OCI-M2 (cell line): ENCODE measurements around the gene CEP350.

Source experiments
- DNase-seq: peaks from one replicate; lab custom pipeline; 2025; ENCODE audit not compliant: unreplicated experiment; lab: John Stamatoyannopoulos, UW

The CEP350 gene

GRCh38 chr1:180057883-180058396 is 103.3 kb downstream of the CEP350 start:
- no peak for DNase-seq

GRCh38 chr1:180061019-180061418 is 106.4 kb downstream of the CEP350 start:
- DNase-seq = no peak

GRCh38 chr1:180062452-180062971 is 107.9 kb downstream of the CEP350 start:
- DNase-seq = no peak

GRCh38 chr1:180065408-180065807 is 110.8 kb downstream of the CEP350 start:
- DNase-seq = no peak

GRCh38 chr1:180066150-180066549 is 111.5 kb downstream of the CEP350 start:
- DNase-seq = no peak

GRCh38 chr1:180070286-180070685 is 115.7 kb downstream of the CEP350 start:
- no peak for DNase-seq

GRCh38 chr1:180071759-180072158 is 117.1 kb downstream of the CEP350 start:
- DNase-seq = no peak

GRCh38 chr1:180080439-180080838 is 125.8 kb downstream of the CEP350 start:
- DNase-seq = no peak

GRCh38 chr1:180081474-180081873 is 126.9 kb downstream of the CEP350 start:
- no peak for DNase-seq

- DNase-seq = no peak
Measured at GRCh38 chr1:180083164-180083563, 128.6 kb downstream of the CEP350 start.

GRCh38 chr1:180084867-180085266 is 130.3 kb downstream of the CEP350 start:
- DNase-seq = no peak

- DNase-seq = no peak
Measured at GRCh38 chr1:180085331-180085730, 130.7 kb downstream of the CEP350 start.

GRCh38 chr1:180092931-180093650 is 138.5 kb downstream of the CEP350 start:
- no peak for DNase-seq

GRCh38 chr1:180094705-180095295 is 140.2 kb downstream of the CEP350 start:
- DNase-seq = no peak

- DNase-seq = no peak
Measured at GRCh38 chr1:180096584-180097325, 142.1 kb downstream of the CEP350 start.

- no peak for DNase-seq
Measured at GRCh38 chr1:180097326-180097605, 142.7 kb downstream of the CEP350 start.

GRCh38 chr1:180101411-180101810 is 146.8 kb downstream of the CEP350 start:
- no peak for DNase-seq

- no peak for DNase-seq
Measured at GRCh38 chr1:180103819-180104218, 149.2 kb downstream of the CEP350 start.

GRCh38 chr1:180112091-180112490 is 157.5 kb downstream of the CEP350 start:
- DNase-seq = no peak

GRCh38 chr1:180112984-180113647 is 158.5 kb downstream of the CEP350 start:
- DNase-seq = no peak

GRCh38 chr1:180114396-180114945 is 159.9 kb downstream of the CEP350 start:
- DNase-seq = no peak
